Activated T-helper 9 cell treated with anti-CD3 and anti-CD28 coated beads, Interleukin-2, amount 50 U/mL, for 16 hours (primary cell): ENCODE results near the gene CCDC186.

Source experiments
- DNase-seq: peaks from one replicate; pipeline ENCODE4 v3.0.0-alpha.2; 2020; ENCODE audit warnings: low read depth

Gene CCDC186

GRCh38 chr10:114173921-114174694 is at the start of gene CCDC186:
Gene CCDC186 (minus strand): TSS chr10:114174203. CDS start chr10:114163268, 10,935 bp downstream.
- DNase-seq, result peak; percentile 98

GRCh38 chr10:114223066-114223465 is 49.1 kb upstream of the CCDC186 start:
- DNase-seq, result no peak

DNA sequence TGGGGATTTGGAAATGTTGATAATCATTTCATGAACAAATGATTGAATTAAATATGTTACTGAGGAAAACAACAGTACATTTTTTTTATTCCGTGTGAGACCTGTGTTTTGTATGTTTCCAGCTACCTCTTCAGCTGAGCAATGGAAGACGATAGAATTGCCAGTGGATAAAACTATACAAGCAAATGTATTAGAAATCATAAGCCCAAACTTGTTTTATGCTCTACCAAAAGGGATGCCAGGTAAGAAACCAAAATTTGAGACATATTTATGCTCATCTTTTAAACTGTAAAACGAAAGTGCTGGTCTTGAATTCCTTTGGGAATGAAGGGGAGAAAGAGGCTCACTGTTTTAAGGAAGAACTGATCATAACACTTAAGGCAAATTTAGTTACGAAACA is 47.2 kb upstream of the CCDC186 start:
- DNase-seq, result no peak

- DNase-seq, result no peak
Measured at GRCh38 chr10:114220281-114220680, 46.3 kb upstream of the CCDC186 start.

- no peak for DNase-seq
Measured at GRCh38 chr10:114215033-114215432, 41.0 kb upstream of the CCDC186 start.

- no peak for DNase-seq
Measured at GRCh38 chr10:114212153-114212552, 38.1 kb upstream of the CCDC186 start.

GRCh38 chr10:114208351-114208750 is 34.3 kb upstream of the CCDC186 start:
- DNase-seq, result no peak

- DNase-seq, result no peak
Measured at GRCh38 chr10:114207349-114207748, 33.3 kb upstream of the CCDC186 start.

DNA sequence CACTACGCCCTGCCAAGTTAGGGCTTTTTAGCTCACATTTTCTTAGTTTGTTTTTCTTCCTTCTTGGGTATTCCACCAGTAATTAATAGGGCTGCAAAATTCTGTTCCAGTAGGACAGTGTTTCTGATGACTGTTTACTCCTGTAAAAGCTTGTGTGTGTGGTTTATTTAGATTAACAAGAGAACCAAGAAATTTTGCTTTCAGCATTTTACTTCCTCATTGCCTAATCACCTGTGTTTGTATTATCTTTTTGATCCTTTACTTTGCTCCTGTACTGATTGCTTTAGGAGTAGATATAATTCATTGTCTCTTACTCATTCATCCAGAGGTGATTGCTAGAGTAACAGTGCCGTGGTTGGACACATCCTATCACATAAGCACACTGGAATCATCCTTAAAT is 32.9 kb upstream of the CCDC186 start:
- no peak for DNase-seq

GRCh38 chr10:114202812-114203211 is 28.8 kb upstream of the CCDC186 start:
- DNase-seq, result no peak

GRCh38 chr10:114199239-114199638 is 25.2 kb upstream of the CCDC186 start:
- no peak for DNase-seq

DNA sequence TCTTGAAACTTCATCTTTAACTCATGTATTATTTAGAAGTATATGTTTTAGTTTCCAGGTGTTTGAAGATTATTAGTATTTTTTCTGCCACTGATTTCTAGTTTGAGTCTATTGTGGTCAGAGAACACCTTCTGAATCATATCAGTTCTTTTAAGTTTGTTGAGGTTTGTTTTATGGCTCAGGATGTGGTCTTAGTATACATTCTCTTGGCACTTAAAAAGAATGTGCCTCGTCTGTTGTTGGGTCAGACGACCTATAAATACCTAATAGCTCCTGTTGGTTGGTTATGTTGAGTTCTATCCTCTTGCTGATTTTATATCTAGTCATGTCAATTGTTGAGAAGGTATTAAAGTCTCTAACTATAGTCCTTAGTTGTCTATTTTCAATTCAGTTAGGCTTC is 21.1 kb upstream of the CCDC186 start:
- DNase-seq, result no peak

- no peak for DNase-seq
Measured at GRCh38 chr10:114189700-114190099, 15.7 kb upstream of the CCDC186 start.

DNA sequence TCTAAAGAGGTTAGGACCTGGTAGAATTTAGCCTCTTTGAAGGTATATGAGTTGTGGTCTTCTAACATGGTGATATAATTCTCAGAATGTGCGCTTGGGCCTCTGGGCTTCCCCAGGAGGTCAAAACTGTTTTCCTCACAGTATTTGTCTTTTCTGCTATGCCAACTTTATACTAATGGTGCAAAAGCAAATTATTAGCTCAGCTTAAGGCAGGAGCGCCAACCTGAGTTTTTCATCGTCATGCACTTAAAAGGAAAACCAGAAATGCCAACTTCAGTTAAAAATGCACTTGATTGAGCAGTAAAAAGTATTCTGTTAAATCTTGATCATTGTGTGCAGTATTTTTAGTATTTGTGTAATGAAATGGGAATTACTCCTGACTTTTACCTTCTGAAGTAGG is 14.9 kb upstream of the CCDC186 start:
- no peak for DNase-seq

DNA sequence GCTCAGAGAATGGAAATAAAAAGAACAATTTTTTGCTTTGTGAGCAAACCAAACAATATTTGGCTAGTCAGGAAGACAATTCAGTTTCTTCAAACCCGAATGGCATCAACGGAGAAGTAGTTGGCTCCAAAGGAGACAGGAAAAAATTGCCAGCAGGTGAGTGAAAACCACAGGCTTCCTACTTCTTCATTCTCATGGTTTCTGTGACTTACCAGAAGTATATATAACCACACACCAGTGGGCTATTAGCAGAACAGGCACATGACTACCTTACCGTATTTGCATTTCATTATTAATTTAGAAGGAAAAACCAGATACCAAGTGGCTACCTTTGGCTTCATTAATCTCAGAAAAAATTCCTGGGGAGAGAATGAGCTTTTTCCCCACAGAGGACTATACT is 14.0 kb upstream of the CCDC186 start:
- no peak for DNase-seq

DNA sequence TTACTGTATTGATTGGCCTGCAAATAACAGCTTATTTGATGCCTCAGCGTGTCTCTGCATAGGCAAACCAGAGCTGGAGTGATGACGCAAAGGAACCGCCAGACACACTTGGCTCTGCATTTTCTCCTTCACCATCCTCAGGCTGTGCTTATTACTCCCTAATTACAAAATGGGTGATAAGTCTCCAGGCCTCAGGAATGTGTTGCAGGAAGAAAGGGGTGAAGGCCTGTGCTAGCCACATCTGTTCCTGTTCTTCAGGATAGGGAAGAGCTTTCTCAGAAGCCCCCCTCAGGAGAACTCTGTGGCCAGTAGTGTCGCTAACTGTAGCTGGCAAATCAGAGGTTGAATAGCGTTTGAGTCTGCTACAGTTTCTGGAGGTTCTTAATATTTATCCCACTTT is 10.3 kb upstream of the CCDC186 start:
- no peak for DNase-seq

GRCh38 chr10:114183563-114183962 is 9.6 kb upstream of the CCDC186 start:
- no peak for DNase-seq

- no peak for DNase-seq
Measured at GRCh38 chr10:114181971-114182370, 8.0 kb upstream of the CCDC186 start.

DNA sequence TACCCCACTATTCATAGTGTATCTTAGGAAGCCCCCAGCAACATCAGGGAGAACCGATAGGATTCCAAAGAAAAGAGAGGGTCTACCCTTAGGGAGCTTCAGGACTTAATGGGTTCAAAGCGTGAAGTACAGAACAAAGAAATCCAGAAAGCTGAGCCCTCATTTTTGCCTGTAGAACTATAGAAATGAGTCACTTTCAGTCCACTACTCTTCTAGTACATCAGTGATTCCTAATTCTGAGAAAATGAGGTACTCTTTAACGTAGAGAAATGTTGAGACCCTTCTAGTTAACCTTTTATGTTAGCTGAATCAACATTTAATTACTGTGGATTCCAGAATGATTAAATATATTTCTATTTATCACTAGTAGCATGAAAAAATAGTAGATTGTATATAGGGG is 6.9 kb upstream of the CCDC186 start:
- DNase-seq, result no peak

GRCh38 chr10:114179747-114180146 is 5.7 kb upstream of the CCDC186 start:
- no peak for DNase-seq

- no peak for DNase-seq
Measured at GRCh38 chr10:114179148-114179547, 5.1 kb upstream of the CCDC186 start, which contains the start of gene TDRD1. Gene TDRD1 (plus strand): TSS chr10:114179353. CDS start chr10:114187832, 8,479 bp downstream.

- no peak for DNase-seq
Measured at GRCh38 chr10:114176511-114176910, 2.5 kb upstream of the CCDC186 start.

GRCh38 chr10:114175667-114176066 is 1.7 kb upstream of the CCDC186 start:
- no peak for DNase-seq

DNA sequence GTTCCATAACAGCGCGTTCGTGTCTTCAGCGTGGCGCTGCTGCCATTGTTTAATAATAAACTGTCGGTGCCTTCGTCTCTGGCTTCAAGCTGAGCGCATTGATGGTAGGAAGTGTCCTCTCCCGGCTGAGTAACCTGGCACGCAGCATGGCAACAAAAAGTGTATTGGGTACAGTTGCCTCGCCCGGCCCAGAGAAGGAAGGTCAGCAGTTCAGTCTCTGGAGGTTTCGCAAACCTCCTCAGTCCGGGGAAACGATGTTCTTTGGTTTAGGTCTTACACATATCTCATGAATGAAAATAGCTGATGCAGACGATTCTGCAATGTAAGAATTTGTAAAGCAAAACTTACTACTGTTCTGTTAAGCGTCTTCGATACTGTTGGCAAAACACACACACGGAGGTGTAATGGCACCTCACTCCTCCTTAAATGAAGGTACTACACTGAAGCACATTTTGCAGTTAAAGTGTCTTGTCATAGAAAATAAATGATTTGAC is 739 bp upstream of the CCDC186 start:
- DNase-seq, result no peak
